ENCODE results near the gene TSPAN19.

GRCh38 chr12:85006206-85006605, 29.9 kb downstream of the TSPAN19 start:
- TF ChIP-seq TCF7L2 (IDR thresholded peaks at IDR 0.05; ENCODE audit: borderline replicate concordance, low read depth, low read length) (no peak), ZBTB21 (tag by site-specific recombination; IDR thresholded peaks at IDR 0.05) (no peak), ZNF175 (tag by site-specific recombination; IDR thresholded peaks at IDR 0.05) (no peak), ZNF18 (tag by site-specific recombination; IDR thresholded peaks at IDR 0.05) (no peak), ZNF830 (tag by site-specific recombination; IDR thresholded peaks at IDR 0.05; ENCODE audit: low read depth) (no peak), YY1 (tag by site-specific recombination; IDR thresholded peaks at IDR 0.05) (no peak), REPIN1 (tag by site-specific recombination; IDR thresholded peaks at IDR 0.05; ENCODE audit: low read depth) (no peak), ZNF76 (tag by site-specific recombination; IDR thresholded peaks at IDR 0.05; ENCODE audit: borderline replicate concordance, low read depth) (no peak), ZBTB49 (tag by site-specific recombination; IDR thresholded peaks at IDR 0.05; ENCODE audit: low read depth) (no peak), ZFP37 (tag by site-specific recombination; IDR thresholded peaks at IDR 0.05) (no peak), ZBTB7A (tag by site-specific recombination; IDR thresholded peaks at IDR 0.05; ENCODE audit: low read depth) (no peak)
- TF ChIP-seq, protein P1, sequence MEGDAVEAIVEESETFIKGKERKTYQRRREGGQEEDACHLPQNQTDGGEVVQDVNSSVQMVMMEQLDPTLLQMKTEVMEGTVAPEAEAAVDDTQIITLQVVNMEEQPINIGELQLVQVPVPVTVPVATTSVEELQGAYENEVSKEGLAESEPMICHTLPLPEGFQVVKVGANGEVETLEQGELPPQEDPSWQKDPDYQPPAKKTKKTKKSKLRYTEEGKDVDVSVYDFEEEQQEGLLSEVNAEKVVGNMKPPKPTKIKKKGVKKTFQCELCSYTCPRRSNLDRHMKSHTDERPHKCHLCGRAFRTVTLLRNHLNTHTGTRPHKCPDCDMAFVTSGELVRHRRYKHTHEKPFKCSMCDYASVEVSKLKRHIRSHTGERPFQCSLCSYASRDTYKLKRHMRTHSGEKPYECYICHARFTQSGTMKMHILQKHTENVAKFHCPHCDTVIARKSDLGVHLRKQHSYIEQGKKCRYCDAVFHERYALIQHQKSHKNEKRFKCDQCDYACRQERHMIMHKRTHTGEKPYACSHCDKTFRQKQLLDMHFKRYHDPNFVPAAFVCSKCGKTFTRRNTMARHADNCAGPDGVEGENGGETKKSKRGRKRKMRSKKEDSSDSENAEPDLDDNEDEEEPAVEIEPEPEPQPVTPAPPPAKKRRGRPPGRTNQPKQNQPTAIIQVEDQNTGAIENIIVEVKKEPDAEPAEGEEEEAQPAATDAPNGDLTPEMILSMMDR (tag by site-specific recombination; IDR thresholded peaks at IDR 0.05) = no peak
- TF ChIP-seq, protein P2, sequence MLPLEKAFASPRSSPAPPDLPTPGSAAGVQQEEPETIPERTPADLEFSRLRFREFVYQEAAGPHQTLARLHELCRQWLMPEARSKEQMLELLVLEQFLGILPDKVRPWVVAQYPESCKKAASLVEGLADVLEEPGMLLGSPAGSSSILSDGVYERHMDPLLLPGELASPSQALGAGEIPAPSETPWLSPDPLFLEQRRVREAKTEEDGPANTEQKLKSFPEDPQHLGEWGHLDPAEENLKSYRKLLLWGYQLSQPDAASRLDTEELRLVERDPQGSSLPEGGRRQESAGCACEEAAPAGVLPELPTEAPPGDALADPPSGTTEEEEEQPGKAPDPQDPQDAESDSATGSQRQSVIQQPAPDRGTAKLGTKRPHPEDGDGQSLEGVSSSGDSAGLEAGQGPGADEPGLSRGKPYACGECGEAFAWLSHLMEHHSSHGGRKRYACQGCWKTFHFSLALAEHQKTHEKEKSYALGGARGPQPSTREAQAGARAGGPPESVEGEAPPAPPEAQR (tag by site-specific recombination; IDR thresholded peaks at IDR 0.05) = no peak
